SK-N-SH treated with all-trans-retinoic acid at 6 μM for 48 hours (cell line): ENCODE results near the gene ABHD2.
"Not testable (repeated sequence)": the region's sequence is repeated elsewhere in the genome, so short reads cannot be mapped to it uniquely, and the experiment has no call there.

Experiments used
- ATAC-seq: fragments of 200-7000 bp; cut with Tn5 transposase; 3 replicates; pipeline ENCODE4 v1.9.1; 2020; ENCODE audit warnings: mild to moderate bottlenecking, moderate library complexity
- ARNTL ChIP-seq: fragments of 450-650 bp; formaldehyde crosslinking; IDR thresholded peaks from 2 replicates; pipeline ENCODE4 v1.5.0; 2020; ENCODE audit warnings: low read depth, mild to moderate bottlenecking, moderate library complexity, borderline replicate concordance
- BACH2 ChIP-seq: fragments of 250-450 bp; sonication (Bioruptor Pico); IDR thresholded peaks from 2 replicates; pipeline ENCODE4 v1.9.0; 2021; ENCODE audit warnings: mild to moderate bottlenecking, borderline replicate concordance
- CSDC2 ChIP-seq: fragments of 250-450 bp; sonication (Bioruptor Pico); IDR thresholded peaks from 2 replicates; pipeline ENCODE4 v1.5.0; 2020; ENCODE audit warnings: mild to moderate bottlenecking, moderate library complexity
- ESRRG ChIP-seq: fragments of 250-450 bp; sonication (Bioruptor Pico); IDR thresholded peaks from 2 replicates; pipeline ENCODE4 v1.6.1; 2021; ENCODE audit warnings: mild to moderate bottlenecking
- GLIS3 ChIP-seq: fragments of 250-450 bp; sonication (Bioruptor Pico); IDR thresholded peaks from 2 replicates; pipeline ENCODE4 v1.5.0; 2020; ENCODE audit warnings: mild to moderate bottlenecking, moderate library complexity
- ISL1 ChIP-seq: fragments of 250-450 bp; sonication (Bioruptor Pico); IDR thresholded peaks from 2 replicates; pipeline ENCODE4 v2.1.2; 2022; ENCODE audit warnings: mild to moderate bottlenecking, moderate library complexity
- OSR1 ChIP-seq: fragments of 250-450 bp; sonication (Bioruptor Pico); IDR thresholded peaks from 2 replicates; pipeline ENCODE4 v1.8.0; 2022; ENCODE audit warnings: moderate library complexity, mild to moderate bottlenecking, inconsistent platforms
- SNAI2 ChIP-seq: fragments of 250-450 bp; sonication (Bioruptor Pico); IDR thresholded peaks from 2 replicates; pipeline ENCODE4 v1.5.0; 2020; ENCODE audit warnings: mild to moderate bottlenecking, moderate library complexity
- TCF4 ChIP-seq: fragments of 250-450 bp; sonication (Bioruptor Pico); IDR thresholded peaks from 2 replicates; pipeline ENCODE4 v1.8.0; 2021; ENCODE audit warnings: mild to moderate bottlenecking, moderate library complexity, borderline replicate concordance
- TOX ChIP-seq: fragments of 250-450 bp; sonication (Bioruptor Pico); IDR thresholded peaks from 2 replicates; pipeline ENCODE4 v1.8.0; 2021; ENCODE audit warnings: mild to moderate bottlenecking, moderate library complexity, borderline replicate concordance
- ZFP30 ChIP-seq: fragments of 450-650 bp; formaldehyde crosslinking; IDR thresholded peaks from 2 replicates; pipeline ENCODE4 v1.5.0; 2022; ENCODE audit warnings: mild to moderate bottlenecking, moderate library complexity
- ZNF565 ChIP-seq: fragments of 450-650 bp; formaldehyde crosslinking; conservative IDR thresholded peaks from 2 replicates; pipeline ENCODE4 v1.5.0; 2020; ENCODE audit warnings: low read depth, mild to moderate bottlenecking, moderate library complexity
- ZNF70 ChIP-seq: fragments of 450-650 bp; formaldehyde crosslinking; IDR thresholded peaks from 2 replicates; pipeline ENCODE4 v1.5.0; 2020; ENCODE audit warnings: mild to moderate bottlenecking, moderate library complexity
- ZNF8 ChIP-seq: fragments of 450-650 bp; formaldehyde crosslinking; IDR thresholded peaks from 2 replicates; pipeline ENCODE4 v1.5.0; 2020; ENCODE audit warnings: mild to moderate bottlenecking, moderate library complexity
- TF ChIP-seq, protein P1 (sequence below): fragments of 250-450 bp; sonication (Bioruptor Pico); IDR thresholded peaks from 2 replicates; pipeline ENCODE4 v1.5.0; 2020; ENCODE audit warnings: mild to moderate bottlenecking, moderate library complexity
- TF ChIP-seq, protein P2 (sequence below): fragments of 250-450 bp; sonication (Bioruptor Pico); IDR thresholded peaks from 2 replicates; pipeline ENCODE4 v1.5.1; 2020; ENCODE audit warnings: low read depth, mild to moderate bottlenecking, moderate library complexity
- TF ChIP-seq, protein P3 (sequence below): fragments of 250-450 bp; sonication (Bioruptor Pico); IDR thresholded peaks from 2 replicates; pipeline ENCODE4 v1.8.0; 2021; ENCODE audit warnings: low read depth, mild to moderate bottlenecking, moderate library complexity, borderline replicate concordance

ABHD2 gene

DNA sequence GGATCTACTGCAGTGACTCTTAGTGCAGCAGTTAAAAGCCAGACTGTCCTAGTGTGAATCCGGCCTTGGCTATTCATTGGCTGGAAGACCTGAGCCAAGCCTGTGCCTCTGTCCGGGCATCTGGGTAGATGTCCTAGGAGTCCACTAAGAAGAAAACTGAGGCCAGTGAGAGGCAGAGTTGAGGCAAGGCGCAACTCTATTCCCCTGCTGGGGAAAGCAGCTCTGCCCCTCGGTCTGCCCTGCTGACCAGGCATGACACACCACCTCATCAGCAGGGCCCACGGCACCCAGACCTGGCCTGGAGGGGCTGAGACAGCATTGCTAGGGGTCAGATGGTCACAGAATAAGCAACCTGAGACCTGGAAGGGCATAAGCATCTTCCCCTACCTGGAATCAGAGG lies 46.7 kb upstream of the ABHD2 start (continued):
- TF ChIP-seq, protein P1, sequence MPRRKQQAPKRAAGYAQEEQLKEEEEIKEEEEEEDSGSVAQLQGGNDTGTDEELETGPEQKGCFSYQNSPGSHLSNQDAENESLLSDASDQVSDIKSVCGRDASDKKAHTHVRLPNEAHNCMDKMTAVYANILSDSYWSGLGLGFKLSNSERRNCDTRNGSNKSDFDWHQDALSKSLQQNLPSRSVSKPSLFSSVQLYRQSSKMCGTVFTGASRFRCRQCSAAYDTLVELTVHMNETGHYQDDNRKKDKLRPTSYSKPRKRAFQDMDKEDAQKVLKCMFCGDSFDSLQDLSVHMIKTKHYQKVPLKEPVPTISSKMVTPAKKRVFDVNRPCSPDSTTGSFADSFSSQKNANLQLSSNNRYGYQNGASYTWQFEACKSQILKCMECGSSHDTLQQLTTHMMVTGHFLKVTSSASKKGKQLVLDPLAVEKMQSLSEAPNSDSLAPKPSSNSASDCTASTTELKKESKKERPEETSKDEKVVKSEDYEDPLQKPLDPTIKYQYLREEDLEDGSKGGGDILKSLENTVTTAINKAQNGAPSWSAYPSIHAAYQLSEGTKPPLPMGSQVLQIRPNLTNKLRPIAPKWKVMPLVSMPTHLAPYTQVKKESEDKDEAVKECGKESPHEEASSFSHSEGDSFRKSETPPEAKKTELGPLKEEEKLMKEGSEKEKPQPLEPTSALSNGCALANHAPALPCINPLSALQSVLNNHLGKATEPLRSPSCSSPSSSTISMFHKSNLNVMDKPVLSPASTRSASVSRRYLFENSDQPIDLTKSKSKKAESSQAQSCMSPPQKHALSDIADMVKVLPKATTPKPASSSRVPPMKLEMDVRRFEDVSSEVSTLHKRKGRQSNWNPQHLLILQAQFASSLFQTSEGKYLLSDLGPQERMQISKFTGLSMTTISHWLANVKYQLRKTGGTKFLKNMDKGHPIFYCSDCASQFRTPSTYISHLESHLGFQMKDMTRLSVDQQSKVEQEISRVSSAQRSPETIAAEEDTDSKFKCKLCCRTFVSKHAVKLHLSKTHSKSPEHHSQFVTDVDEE (CRISPR knock-in tag) = no peak
- TF ChIP-seq, all 23 proteins: peak for 0

DNA sequence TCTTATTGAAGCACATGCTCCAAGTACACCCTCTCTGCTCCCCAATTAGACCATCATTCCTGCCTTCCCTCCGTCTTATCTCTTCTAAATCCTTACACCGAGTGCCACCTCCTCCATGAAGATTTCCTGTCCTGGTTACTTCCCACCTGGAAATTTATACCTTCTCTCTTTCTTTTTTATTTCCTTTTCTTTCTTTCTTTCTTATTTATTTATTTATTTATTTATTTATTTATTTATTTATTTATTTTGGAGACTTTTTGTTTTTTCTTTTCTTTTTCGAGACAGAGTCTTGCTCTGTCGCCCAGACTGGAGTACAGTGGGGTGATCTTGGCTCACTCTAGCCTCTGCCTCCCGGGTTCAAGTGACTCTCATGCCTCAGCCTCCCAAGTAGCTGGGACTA lies 45.9 kb upstream of the ABHD2 start:
- no peak for ATAC-seq
- TF ChIP-seq, protein P2, sequence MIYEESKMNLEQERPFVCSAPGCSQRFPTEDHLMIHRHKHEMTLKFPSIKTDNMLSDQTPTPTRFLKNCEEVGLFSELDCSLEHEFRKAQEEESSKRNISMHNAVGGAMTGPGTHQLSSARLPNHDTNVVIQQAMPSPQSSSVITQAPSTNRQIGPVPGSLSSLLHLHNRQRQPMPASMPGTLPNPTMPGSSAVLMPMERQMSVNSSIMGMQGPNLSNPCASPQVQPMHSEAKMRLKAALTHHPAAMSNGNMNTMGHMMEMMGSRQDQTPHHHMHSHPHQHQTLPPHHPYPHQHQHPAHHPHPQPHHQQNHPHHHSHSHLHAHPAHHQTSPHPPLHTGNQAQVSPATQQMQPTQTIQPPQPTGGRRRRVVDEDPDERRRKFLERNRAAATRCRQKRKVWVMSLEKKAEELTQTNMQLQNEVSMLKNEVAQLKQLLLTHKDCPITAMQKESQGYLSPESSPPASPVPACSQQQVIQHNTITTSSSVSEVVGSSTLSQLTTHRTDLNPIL = no peak
- TF ChIP-seq ISL1 (CRISPR knock-in tag) (no peak), ARNTL (no peak), BACH2 (CRISPR knock-in tag) (no peak)
- TF ChIP-seq, all 23 proteins: peak for 0

DNA sequence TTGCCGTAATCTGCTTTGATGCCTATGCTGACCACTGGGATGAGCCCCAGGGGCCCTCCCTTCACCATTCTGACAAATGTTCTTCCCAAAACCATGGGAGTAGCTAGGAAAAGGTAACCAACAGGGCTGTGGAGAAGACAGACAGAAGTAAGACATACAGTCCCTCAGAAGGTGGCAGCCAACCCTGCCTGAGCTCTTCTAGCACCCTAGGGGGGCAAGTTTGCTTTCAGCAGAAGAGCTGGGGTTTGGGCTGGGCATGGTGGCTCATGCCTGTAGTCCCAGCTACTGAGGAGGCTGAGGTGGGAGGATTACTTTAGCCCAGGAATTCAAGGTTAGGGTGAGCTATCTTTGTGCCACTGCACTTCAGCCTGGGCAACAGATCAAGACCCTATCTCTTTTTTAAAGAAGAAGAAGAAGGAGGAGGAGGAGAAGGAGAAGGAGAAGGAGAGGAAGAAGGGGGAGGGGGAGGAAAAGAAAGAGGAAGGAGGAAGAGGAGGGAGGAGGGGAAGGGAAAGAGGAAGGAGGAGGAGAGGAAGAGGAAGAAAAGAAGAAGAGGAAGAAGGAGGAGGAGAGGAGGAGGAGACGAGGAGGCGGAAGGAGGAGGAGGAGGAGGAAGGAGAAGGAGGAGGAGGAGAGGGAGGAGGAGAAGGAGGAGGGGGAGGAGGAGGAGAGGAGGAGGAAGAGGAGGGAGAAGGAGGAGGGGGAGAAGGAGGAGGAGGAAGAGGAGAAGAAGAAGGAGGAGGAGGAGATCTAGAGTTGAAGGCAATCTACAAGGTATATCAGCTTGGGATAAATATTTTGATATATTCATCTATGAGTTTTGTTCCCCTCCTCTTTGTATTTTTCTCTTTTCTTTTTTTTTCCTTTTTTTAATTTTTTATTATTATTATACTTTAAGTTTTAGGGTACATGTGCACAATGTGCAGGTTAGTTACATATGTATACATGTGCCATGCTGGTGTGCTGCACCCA lies 44.9 kb upstream of the ABHD2 start:
- TF ChIP-seq ZNF70 = no peak
- no peak for TF ChIP-seq BACH2 (CRISPR knock-in tag)
- TF ChIP-seq ZFP30 (CRISPR knock-in tag) = no peak
- no peak for TF ChIP-seq ESRRG (CRISPR knock-in tag)
- no peak for TF ChIP-seq ZNF8 (CRISPR knock-in tag)
- no peak for TF ChIP-seq ARNTL
- TF ChIP-seq OSR1 = no peak
- no peak for ATAC-seq

DNA sequence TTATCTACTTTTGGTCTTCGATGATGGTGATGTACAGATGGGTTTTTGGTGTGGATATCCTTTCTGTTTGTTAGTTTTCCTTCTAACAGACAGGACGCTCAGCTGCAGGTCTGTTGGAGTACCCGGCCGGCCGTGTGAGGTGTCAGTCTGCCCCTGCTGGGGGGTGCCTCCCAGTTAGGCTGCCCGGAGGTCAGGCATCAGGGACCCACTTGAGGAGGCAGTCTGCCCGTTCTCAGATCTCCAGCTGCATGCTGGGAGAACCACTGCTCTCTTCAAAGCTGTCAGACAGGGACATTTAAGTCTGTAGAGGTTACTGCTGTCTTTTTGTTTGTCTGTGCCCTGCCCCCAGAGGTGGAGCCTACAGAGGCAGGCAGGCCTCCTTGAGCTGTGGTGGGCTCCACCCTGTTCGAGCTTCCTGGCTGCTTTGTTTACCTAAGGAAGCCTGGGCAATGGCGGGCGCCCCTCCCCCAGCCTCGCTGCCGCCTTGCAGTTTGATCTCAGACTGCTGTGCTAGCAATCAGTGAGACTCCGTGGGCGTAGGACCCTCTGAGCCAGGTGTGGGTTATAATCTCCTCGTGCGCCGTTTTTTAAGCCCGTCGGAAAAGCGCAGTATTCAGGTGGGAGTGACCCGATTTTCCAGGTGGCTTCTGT lies 39.1 kb upstream of the ABHD2 start:
- not testable (repeated sequence) for ATAC-seq

DNA sequence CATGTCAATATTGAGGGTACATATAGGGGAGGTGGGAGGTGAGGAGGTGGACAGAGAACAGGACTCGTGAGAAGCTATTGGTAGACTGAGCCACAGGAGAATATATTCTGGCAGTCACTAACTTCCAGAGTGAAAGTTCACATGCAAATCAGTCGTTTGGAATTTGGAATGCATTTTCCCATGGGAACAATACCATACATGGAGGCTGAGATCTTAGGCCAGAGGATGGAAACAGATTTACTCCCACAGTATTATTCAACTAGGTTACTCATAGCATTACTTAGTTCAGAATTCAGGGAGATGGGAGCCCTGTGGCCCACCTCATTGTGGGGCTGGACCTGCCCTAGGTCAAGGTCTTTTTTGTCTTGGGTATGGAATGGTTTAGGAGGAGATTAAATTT lies 36.4 kb upstream of the ABHD2 start:
- no peak for TF ChIP-seq SNAI2
- TF ChIP-seq GLIS3 (CRISPR knock-in tag) = no peak

DNA sequence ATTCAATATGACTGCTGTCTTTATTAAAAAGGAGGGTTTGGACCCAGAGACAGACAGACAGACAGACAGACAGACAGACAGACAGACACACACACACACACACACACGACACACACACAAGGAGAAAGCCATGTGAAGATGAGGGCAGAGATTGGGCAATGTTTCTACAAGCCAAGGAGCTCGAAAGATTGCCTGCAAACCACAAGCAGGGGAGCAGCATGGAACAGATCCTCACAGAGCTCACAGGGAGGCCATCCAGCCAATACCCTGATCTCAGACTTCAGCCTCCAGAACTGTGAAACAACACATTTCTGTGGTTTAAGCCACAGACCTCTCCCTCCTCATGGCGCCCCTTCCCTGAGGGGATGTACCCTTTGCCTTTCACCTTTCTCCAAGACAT lies 35.8 kb upstream of the ABHD2 start:
- TF ChIP-seq, protein P3, sequence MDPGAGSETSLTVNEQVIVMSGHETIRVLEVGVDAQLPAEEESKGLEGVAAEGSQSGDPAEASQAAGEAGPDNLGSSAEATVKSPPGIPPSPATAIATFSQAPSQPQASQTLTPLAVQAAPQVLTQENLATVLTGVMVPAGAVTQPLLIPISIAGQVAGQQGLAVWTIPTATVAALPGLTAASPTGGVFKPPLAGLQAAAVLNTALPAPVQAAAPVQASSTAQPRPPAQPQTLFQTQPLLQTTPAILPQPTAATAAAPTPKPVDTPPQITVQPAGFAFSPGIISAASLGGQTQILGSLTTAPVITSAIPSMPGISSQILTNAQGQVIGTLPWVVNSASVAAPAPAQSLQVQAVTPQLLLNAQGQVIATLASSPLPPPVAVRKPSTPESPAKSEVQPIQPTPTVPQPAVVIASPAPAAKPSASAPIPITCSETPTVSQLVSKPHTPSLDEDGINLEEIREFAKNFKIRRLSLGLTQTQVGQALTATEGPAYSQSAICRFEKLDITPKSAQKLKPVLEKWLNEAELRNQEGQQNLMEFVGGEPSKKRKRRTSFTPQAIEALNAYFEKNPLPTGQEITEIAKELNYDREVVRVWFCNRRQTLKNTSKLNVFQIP = no peak
- TF ChIP-seq TCF4 (CRISPR knock-in tag) (no peak), CSDC2 (CRISPR knock-in tag) (no peak), TOX (no peak), ZNF565 (CRISPR knock-in tag) (no peak), OSR1 (no peak), ZNF70 (no peak)
- TF ChIP-seq, protein P1 (CRISPR knock-in tag) = no peak
- ATAC-seq = no peak; the same call in 2 of the 3 replicates

More for the DNA sequence above, 36.4 kb upstream of the ABHD2 start:
- ATAC-seq = no peak; the same call in 1 of the 3 replicates
